Chondrocyte (in vitro differentiated cells): Measurements from ENCODE around the gene ALK. TPM values are rescaled to one million over a fixed set of nuclear protein-coding genes. Genes with fewer than 3 reads are reported as not detected.

Experiments
- DNase-seq: peaks from one replicate; pipeline ENCODE4 v3.0.0; 2021; ENCODE audit warnings: mixed read lengths, low spot score
- H3K27ac Mint-ChIP-seq: one replicate; pipeline ENCODE4 v1.8.0; 2021; ENCODE audit warnings: mild to moderate bottlenecking, moderate library complexity, mixed read lengths; ENCODE audit not compliant: unreplicated experiment
- H3K27me3 Mint-ChIP-seq: 2 replicates; pipeline ENCODE4 v1.8.0; 2021; ENCODE audit warnings: low read depth, mixed read lengths
- H3K36me3 Mint-ChIP-seq: 2 replicates; pipeline ENCODE4 v1.8.0; 2021; ENCODE audit warnings: low read depth, mixed read lengths
- H3K4me1 Mint-ChIP-seq: 2 replicates; pipeline ENCODE4 v1.8.0; 2021; ENCODE audit warnings: low read depth, mild to moderate bottlenecking, mixed read lengths
- H3K4me3 Mint-ChIP-seq: one replicate; pipeline ENCODE4 v1.8.0; 2021; ENCODE audit warnings: mild to moderate bottlenecking, moderate library complexity, mixed read lengths; ENCODE audit not compliant: unreplicated experiment
- H3K9me3 Mint-ChIP-seq: 2 replicates; pipeline ENCODE4 v1.8.0; 2021; ENCODE audit warnings: low read depth, mixed read lengths
- CTCF ChIP-seq: fragments of 200-600 bp; sonication (generic); IDR thresholded peaks from 2 replicates; pipeline ENCODE4 v1.5.0; 2021; ENCODE audit warnings: antibody characterized with exemption, mild to moderate bottlenecking, moderate library complexity
- total RNA-seq: library from RNA; stranded (reverse); gene quantifications from 3 replicates; pipeline ENCODE4 v1.2.1, GENCODE V29; 2021

Gene ALK
- total RNA-seq, 1 donor from 2014 or later, result 0.07 TPM

GRCh38 chr2:29520001-29520400 lies 401.4 kb downstream of the ALK start:
- Mint-ChIP-seq H3K27me3 (peaks cover 8% of the 10 kb centered on the region), H3K36me3 (no peaks in the 10 kb centered on the region), H3K27ac (no peak overlapping the region), H3K4me3 (no peak overlapping the region), H3K9me3 (no peaks in the 10 kb centered on the region), H3K4me1 (peaks cover 26% of the 10 kb centered on the region)
- no peak for DNase-seq
- TF ChIP-seq CTCF, result no peak

DNA sequence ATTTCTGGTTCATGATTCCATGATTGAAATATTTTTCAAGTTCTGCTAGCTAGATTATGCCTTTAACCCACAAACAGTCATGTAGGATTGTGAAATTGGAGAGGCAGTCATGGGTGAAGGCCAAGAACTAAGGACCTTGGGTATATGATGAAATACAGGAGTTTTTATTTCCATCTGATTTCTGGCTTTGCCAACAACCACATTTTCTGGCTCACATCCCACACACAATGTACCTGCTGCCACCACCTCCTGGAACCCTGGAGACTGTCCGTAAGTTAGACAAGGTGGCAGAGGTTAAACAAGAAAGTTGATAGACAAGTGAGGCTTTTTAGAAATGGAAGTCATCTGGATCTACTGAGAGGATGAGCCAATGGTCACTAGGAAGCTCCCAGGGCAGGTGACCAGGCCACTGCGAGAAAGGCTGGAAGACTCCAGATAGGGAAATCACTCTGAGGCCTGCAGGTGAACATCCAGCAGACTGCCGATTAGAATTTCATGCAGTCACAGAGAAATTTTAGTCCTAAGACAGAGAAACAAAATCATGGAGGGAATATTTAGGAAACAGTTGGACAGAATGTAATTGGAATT lies 402.0 kb downstream of the ALK start:
- peaks cover 2% of the 10 kb centered on the region for H3K9me3 Mint-ChIP-seq
- no peak overlapping the region for H3K27ac Mint-ChIP-seq
- peaks cover 26% of the 10 kb centered on the region for H3K4me1 Mint-ChIP-seq
- peaks cover 4% of the 10 kb centered on the region for H3K27me3 Mint-ChIP-seq
- peaks cover 2% of the 10 kb centered on the region for H3K36me3 Mint-ChIP-seq
- H3K4me3 Mint-ChIP-seq, result no peak overlapping the region
- DNase-seq, result no peak
- TF ChIP-seq CTCF, result no peak

- H3K4me1 Mint-ChIP-seq, result peaks cover 25% of the 10 kb centered on the region
- H3K27ac Mint-ChIP-seq, result no peak overlapping the region
- no peak for DNase-seq
- peaks cover 4% of the 10 kb centered on the region for H3K9me3 Mint-ChIP-seq
- no peak for TF ChIP-seq CTCF
- no peak overlapping the region for H3K4me3 Mint-ChIP-seq
- peaks cover 4% of the 10 kb centered on the region for H3K27me3 Mint-ChIP-seq
- peaks cover 2% of the 10 kb centered on the region for H3K36me3 Mint-ChIP-seq
Observed at GRCh38 chr2:29518646-29519337, 402.6 kb downstream of the ALK start.

GRCh38 chr2:29518010-29518409 lies 403.4 kb downstream of the ALK start:
- peaks cover 17% of the 10 kb centered on the region for H3K4me1 Mint-ChIP-seq
- H3K9me3 Mint-ChIP-seq, result peaks cover 4% of the 10 kb centered on the region
- no peak overlapping the region for H3K4me3 Mint-ChIP-seq
- H3K36me3 Mint-ChIP-seq, result peaks cover 2% of the 10 kb centered on the region
- no peak for DNase-seq
- H3K27me3 Mint-ChIP-seq, result peaks cover 4% of the 10 kb centered on the region
- H3K27ac Mint-ChIP-seq, result no peak overlapping the region
- TF ChIP-seq CTCF, result no peak

DNA sequence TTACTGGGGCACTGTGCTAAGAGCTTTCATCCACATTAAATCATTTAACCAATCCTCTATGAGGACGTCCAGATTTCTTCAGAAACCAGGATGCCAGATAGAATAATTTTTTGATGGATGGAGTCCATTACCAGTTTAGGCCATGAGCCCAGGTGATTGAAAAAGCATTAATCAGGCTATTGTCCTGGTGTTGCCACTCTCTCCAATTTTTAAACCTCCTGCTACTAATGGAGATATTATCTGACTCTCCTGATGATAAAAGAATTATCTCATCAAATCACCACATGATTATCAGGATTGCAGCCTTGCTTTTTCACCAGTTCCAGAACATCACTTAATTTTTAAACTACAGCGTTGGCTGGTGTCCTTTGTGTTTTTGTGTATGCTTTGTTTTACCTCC lies 404.0 kb downstream of the ALK start:
- no peak for DNase-seq
- Mint-ChIP-seq H3K27me3 (peaks cover 4% of the 10 kb centered on the region), H3K9me3 (peaks cover 4% of the 10 kb centered on the region), H3K4me1 (peaks cover 12% of the 10 kb centered on the region), H3K4me3 (no peak overlapping the region), H3K27ac (no peak overlapping the region), H3K36me3 (peaks cover 2% of the 10 kb centered on the region)
- TF ChIP-seq CTCF, result no peak
